GM21717 (cell line): Measurements from ENCODE around the gene CCAR1.
"Not testable (repeated sequence)": the region's sequence is repeated elsewhere in the genome, so short reads cannot be mapped to it uniquely, and the experiment has no call there.

Experiments
- ATAC-seq: cut with Tn5 transposase; IDR thresholded peaks from one replicate; pipeline ENCODE4 v1.9.1; 2021; ENCODE audit warnings: mild to moderate bottlenecking, moderate library complexity; ENCODE audit not compliant: unreplicated experiment

CCAR1 gene

DNA sequence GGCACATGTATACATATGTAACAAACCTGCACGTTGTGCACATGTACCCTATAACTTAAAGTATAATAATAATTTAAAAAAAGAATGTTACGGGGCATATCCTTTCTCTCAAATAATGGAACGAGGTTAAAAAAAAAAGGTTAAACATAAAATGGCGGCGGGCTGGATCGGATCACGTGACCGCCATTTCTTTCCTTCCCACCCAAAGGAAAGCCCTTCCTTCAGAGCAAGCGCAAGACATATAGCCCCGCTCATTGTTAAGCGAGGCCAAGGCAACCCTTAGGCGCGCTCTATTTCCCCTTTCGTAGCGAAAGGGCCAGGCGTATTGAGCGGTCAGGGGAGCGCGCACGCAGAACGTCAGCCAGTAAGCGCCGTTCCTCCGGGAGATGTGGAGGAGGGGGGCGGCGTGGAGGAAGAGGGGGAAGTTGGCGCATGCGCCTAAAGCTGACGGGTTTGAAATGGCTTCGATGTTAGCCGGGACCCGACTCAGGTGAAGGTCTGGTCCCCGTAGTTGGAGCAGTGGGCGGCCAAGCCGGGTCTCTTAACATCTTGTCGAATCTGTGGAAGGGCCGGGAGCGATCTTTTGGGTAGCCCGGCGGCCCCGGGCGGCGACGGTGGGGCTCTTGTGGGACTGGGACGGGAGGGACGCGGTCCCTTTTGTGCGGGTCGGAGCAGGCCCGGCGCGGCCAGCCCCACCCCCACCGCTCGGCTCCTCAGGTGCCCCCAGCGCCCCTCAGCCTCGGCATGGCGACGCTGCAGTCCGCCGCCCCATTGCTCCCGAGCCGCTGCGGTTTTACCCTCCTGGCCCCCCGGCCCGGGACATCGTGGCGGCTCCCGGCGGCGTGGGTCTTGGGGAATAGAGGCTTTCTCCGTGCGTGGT lies at the start of gene CCAR1:
Gene CCAR1 (plus strand): TSS at position 447 of the 880 bp plus-strand sequence. CDS start 1,266 bp downstream, outside the sequence.
- ATAC-seq, result peak; percentile 97

GRCh38 chr10:68684413-68684812 lies 36.6 kb upstream of the CCAR1 start:
- ATAC-seq, result no peak

DNA sequence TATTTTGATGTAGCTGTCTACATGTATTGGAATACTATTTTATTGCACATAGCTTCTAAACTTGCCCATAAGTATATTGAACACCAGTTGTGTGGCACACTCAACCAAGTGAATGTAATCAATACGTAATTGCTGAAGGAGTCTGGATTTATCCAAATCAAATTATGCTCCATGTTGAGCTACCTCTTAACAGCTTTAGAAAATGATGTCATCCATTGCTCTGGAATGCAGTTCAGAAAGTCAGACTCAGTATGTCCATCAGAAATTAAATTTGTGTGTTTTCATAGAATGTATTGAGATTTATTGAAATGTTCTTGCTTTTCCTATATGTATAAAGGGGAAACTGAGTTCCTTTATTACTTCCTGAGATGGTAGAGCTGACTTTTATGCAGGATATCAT lies 25.0 kb upstream of the CCAR1 start:
- ATAC-seq, result no peak

- no peak for ATAC-seq
These were observed 23.9 kb upstream of the CCAR1 start for GRCh38 chr10:68697106-68697505.

DNA sequence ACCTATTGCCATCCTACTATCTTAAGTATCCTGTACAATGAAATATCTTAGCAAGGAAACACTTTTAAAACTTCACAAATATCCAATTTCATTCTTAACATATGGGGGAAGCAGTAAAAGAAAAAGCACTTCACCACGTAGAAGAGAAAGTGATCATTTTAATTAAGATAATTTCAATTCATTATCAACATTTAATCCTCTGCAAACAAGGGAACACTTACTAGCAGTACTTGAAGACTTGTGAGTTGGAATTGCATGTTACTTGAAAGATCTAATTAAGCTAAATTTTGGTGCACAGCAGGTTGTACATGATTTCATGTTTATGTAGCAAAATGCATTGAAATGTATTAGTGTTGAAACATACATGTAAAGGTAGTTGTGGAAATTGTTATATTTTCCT lies 20.8 kb upstream of the CCAR1 start:
- ATAC-seq, result no peak

- no peak for ATAC-seq
These were observed 15.5 kb upstream of the CCAR1 start for GRCh38 chr10:68705548-68705947.

GRCh38 chr10:68708987-68709386 lies 12.1 kb upstream of the CCAR1 start:
- not testable (repeated sequence) for ATAC-seq

GRCh38 chr10:68713065-68713464 lies 8.0 kb upstream of the CCAR1 start:
- ATAC-seq, result not testable (repeated sequence)

DNA sequence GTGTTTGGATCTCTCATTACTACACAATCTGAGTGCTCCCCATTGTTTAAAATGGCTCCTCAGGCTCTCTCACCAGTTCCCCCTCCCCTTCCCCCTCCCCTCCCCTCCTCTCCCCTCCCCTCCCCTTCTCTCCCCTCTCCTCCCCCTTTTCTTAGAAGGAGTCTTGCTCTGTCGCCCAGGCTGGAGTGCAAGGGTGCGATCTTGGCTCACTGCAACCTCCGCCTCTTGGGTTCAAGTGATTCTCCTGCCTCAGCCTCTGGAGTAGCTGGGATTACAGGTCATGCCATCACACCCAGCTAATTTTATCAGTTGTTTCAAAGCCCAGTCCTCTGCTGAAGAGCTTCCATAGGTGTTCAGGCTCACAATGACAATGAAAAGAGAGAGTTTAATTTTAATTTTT lies 3.6 kb upstream of the CCAR1 start:
- ATAC-seq, result no peak

- peak; percentile 24 for ATAC-seq
These were observed 765 bp downstream of the CCAR1 start for GRCh38 chr10:68721673-68722335.

DNA sequence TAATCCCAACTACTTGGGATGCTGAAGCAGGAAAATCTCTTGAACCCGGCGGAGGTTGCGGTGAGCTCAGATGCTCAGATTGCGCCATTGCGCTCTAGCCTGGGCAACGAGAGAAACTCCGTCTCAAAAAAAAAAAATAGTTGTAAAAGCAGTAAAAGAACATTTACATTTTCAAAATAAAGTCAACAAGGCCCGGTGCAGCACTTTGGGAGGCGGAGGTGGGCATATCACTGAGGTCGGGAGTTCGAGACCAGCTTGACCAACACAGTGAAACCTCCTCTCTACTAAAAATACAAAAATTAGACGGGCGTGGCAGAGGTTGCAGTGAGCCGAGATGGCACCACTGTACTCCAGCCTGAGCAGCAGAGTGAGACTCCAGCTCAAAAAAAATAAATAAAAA lies 4.0 kb downstream of the CCAR1 start:
- no peak for ATAC-seq

DNA sequence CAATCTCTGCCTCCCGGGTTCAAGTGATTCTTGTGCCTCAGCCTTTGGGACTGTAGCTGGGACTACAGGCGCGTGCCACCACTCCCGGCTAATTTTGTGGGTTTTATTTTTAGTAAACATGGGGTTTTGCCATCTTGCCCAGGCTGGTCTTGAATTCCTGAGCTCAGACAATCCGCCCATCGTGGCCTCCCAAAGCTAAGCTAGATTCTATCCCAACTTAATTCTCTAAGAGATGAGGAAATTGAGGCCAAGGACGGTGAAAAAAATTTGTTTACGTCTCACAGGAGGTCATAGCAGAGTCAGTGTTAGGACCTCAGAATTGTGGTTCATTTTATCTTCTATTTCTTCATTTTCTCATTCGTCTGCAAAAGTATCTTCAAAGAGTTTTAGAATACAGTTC lies 6.1 kb downstream of the CCAR1 start:
- no peak for ATAC-seq

GRCh38 chr10:68732651-68733050 lies 11.6 kb downstream of the CCAR1 start:
- no peak for ATAC-seq

- no peak for ATAC-seq
These were observed 13.3 kb downstream of the CCAR1 start for GRCh38 chr10:68734349-68734748.

GRCh38 chr10:68735119-68735518 lies 14.1 kb downstream of the CCAR1 start:
- ATAC-seq, result no peak

DNA sequence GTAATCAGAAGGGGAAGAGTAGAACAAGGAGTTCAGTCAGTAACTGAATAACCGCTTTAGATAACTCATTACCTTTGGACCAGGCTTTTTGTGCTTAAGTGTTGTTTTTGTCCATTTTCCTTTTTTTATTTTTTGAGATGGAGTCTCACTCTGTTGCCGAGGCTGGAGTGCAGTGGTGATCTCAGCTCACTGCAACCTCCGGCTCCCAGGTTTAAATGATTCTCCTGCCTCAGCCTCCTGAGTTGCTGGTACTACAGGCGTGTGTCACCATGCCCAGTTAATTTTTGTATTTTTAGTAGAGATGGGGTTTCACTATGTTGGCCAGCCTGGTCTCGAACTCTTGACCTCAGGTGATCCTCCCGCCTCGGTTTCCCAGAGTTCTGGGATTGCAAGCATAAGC lies 14.7 kb downstream of the CCAR1 start:
- not testable (repeated sequence) for ATAC-seq

GRCh38 chr10:68740676-68741075 lies 19.6 kb downstream of the CCAR1 start:
- not testable (repeated sequence) for ATAC-seq

GRCh38 chr10:68742397-68742796 lies 21.4 kb downstream of the CCAR1 start:
- no peak for ATAC-seq

GRCh38 chr10:68752711-68753350 lies 31.8 kb downstream of the CCAR1 start:
- no peak for ATAC-seq

- no peak for ATAC-seq
These were observed 35.2 kb downstream of the CCAR1 start for GRCh38 chr10:68756246-68756645.

GRCh38 chr10:68756766-68757165 lies 35.7 kb downstream of the CCAR1 start:
- ATAC-seq, result no peak
